Suprapubic skin (tissue), 3 donors: ENCODE measurements around the gene GPC5.

ENCODE experiments used
- POLR2A ChIP-seq, 2 donors: fragments of 450-650 bp; IDR thresholded peaks; one replicate each; pipeline ENCODE4 v1.6.1; 2017; ENCODE audit warnings: antibody characterized with exemption in 2 of 2, mild to moderate bottlenecking in 2 of 2, moderate library complexity in 2 of 2
- TF ChIP-seq, protein P1 (sequence below), 2 donors: fragments of 200-600 bp in 1 of 2; fragments of 450-650 bp in 1 of 2; sonication (generic) in 1 of 2; IDR thresholded peaks; one replicate each; pipeline ENCODE4 v1.5.1; 2016 to 2019; ENCODE audit warnings: antibody characterized with exemption in 2 of 2, mild to moderate bottlenecking in 1 of 2, moderate library complexity in 1 of 2

DNA sequence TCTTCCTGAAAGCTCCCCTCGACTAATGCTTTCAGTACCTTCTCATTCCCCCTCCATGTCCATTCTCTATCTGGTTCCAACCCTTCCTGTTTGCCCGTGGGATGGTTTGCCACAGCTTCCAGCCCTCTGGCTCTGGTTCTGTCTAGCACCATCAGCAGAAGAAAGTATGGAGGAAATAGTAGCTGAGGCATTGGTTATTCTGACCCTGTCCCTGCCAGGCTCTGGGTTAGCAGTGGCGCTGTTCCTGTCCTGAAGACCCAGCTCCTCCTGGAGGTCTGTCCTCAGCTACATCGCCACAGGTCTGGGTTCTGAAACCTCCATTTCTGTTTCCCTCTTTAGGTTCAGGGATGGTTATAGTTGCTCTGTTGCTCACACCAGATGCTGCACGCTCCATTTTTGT, 1223.6 kb downstream of the GPC5 start:
- TF ChIP-seq, protein P1, sequence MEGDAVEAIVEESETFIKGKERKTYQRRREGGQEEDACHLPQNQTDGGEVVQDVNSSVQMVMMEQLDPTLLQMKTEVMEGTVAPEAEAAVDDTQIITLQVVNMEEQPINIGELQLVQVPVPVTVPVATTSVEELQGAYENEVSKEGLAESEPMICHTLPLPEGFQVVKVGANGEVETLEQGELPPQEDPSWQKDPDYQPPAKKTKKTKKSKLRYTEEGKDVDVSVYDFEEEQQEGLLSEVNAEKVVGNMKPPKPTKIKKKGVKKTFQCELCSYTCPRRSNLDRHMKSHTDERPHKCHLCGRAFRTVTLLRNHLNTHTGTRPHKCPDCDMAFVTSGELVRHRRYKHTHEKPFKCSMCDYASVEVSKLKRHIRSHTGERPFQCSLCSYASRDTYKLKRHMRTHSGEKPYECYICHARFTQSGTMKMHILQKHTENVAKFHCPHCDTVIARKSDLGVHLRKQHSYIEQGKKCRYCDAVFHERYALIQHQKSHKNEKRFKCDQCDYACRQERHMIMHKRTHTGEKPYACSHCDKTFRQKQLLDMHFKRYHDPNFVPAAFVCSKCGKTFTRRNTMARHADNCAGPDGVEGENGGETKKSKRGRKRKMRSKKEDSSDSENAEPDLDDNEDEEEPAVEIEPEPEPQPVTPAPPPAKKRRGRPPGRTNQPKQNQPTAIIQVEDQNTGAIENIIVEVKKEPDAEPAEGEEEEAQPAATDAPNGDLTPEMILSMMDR (IDR thresholded peaks at IDR 0.05), result no peak
- TF ChIP-seq POLR2A (IDR thresholded peaks at IDR 0.05), result no peak
